Heart right ventricle (tissue), 12 donors: ENCODE measurements around the gene PIP5K1B. TPM values are rescaled to one million over a fixed set of nuclear protein-coding genes. Genes with fewer than 3 reads are reported as not detected.

ENCODE experiments used
- polyA plus RNA-seq, 2 donors: library from polyadenylated mRNA; stranded (reverse); fragments of 200-250 nt; gene quantifications; one replicate each; pipeline ENCODE4 v1.2.3, GENCODE V29; 2013
- total RNA-seq, 10 donors: library from RNA; stranded (reverse); fragmentation: NEBNext Ultra II Directional in 3 of 10; extraction: Animal tissue kit (Norgen Biotek cat#: 25700) in 3 of 10; gene quantifications; one replicate each; pipeline versions ENCODE4 v1.2.1 to v1.2.4, GENCODE V29; 2021 to 2023
- donor health status: ischemic (EF 13 %, LVEDD 7.1; RV severe dilation, severe dysfunction).
- donor health status: healthy with polysubstance abuse.
- donor health status: DM: no; HTN: yes; CAD: no.
- donor health status: DM: no; HTN: no; CAD: no.
- donor health status: ischemic (EF 25% LVEDD 6.9; RV normal size, moderate dysfunction).
- donor health status: ischemic (EF 25% LVEDD 5.7; RV mildly dilated, moderate dysfunction).
- donor health status: healthy.
- donor health status: nonischemic (EF 11% LVEDD 7.7; RV severe dilation, severe dysfunction).
- donor health status: DM: yes; HTN: yes; CAD: no.
- donor health status: PGD.
- donor health status: ischemic (EF 29% LVEDD 5.4; RV normal size, mild dysfunction).
- donor health status: nonischemic (EF 23%, LVEDD 6.1; RV moderate dilation, normal function).

Gene PIP5K1B
- total and polyA plus RNA-seq, 12 donors, result 5.6 to 90.8 (median 48.1) TPM

Other genes with a start within 250 kb of the PIP5K1B start
- gene TMEM252, start 164.4 kb upstream of the PIP5K1B start, total RNA-seq, result under 1 TPM in 1 of 10 donors, not detected in 9; 0.51 TPM
- gene TMEM252, start 164.4 kb upstream of the PIP5K1B start, polyA plus RNA-seq, result under 1 TPM in 1 of 2 donors, not detected in 1; 0.03 TPM